Choroid plexus epithelial cell (primary cell): ENCODE data around the gene ELMO1.

Source experiments
- DNase-seq: peaks from one replicate; pipeline ENCODE4 v3.0.0-alpha.2; 2010; ENCODE audit warnings: low read depth
- H3K4me3 ChIP-seq: 2 replicates; pipeline ENCODE4 v1.5.1; 2011; ENCODE audit warnings: low read depth, mild to moderate bottlenecking, control low read depth, low read length, moderate library complexity
- CTCF ChIP-seq: conservative IDR thresholded peaks from 2 replicates; pipeline ENCODE4 v1.5.1; 2011; ENCODE audit warnings: low read depth, mild to moderate bottlenecking, control low read depth, inconsistent platforms, low read length, moderate library complexity

ELMO1 gene

GRCh38 chr7:37359180-37359579, 89.5 kb downstream of the ELMO1 start:
- no peak for DNase-seq
- no peak overlapping the region for H3K4me3 ChIP-seq
- no peak for TF ChIP-seq CTCF

- TF ChIP-seq CTCF: no peak
- DNase-seq: no peak
- H3K4me3 ChIP-seq: no peak overlapping the region
Observed at GRCh38 chr7:37357637-37357996, 91.0 kb downstream of the ELMO1 start.

- no peak overlapping the region for H3K4me3 ChIP-seq
- DNase-seq: no peak
- no peak for TF ChIP-seq CTCF
Observed at GRCh38 chr7:37356911-37357636, 91.6 kb downstream of the ELMO1 start.

- peak; percentile 30 for DNase-seq
- no peak overlapping the region for H3K4me3 ChIP-seq
- no peak for TF ChIP-seq CTCF
Observed at GRCh38 chr7:37354656-37355131, 94.0 kb downstream of the ELMO1 start.

- no peak overlapping the region for H3K4me3 ChIP-seq
- DNase-seq: no peak
- TF ChIP-seq CTCF: no peak
Observed at GRCh38 chr7:37353949-37354655, 94.6 kb downstream of the ELMO1 start.

GRCh38 chr7:37352974-37353948, 95.4 kb downstream of the ELMO1 start:
- no peak overlapping the region for H3K4me3 ChIP-seq

More at GRCh38 chr7:37352974-37353948, 95.4 kb downstream of the ELMO1 start:
- TF ChIP-seq CTCF: no peak
- DNase-seq: no peak
